ENCODE data around the gene HOXC12.
A peak's percentile ranks its signal among the peaks of the same experiment; 100 is the strongest.

The HOXC12 gene

GRCh38 chr12:53996240-53997203, 41.8 kb downstream of the HOXC12 start:
- DNase-seq (ENCODE audit: low read depth in 3 of 3, low spot score in 1 of 3), result no peak

GRCh38 chr12:53997204-53998109, 42.8 kb downstream of the HOXC12 start:
- DNase-seq (ENCODE audit: low read depth in 3 of 3, low spot score in 1 of 3), result no peak

GRCh38 chr12:53998110-53998899, 43.6 kb downstream of the HOXC12 start:
- no peak for DNase-seq (ENCODE audit: low read depth in 3 of 3, low spot score in 1 of 3)

GRCh38 chr12:53998900-53999236, 44.2 kb downstream of the HOXC12 start:
- DNase-seq (ENCODE audit: low read depth in 3 of 3, low spot score in 1 of 3), result no peak

- DNase-seq (ENCODE audit: low read depth in 3 of 3, low spot score in 1 of 3), result no peak
Measured at GRCh38 chr12:53999559-54000115, 44.9 kb downstream of the HOXC12 start.

GRCh38 chr12:54000116-54001114, 45.7 kb downstream of the HOXC12 start, which contains the start of gene HOXC9:
TSS of gene HOXC9 (plus strand) at chr12:54000161. CDS start at chr12:54000189, 28 bp downstream.
- no peak for DNase-seq (ENCODE audit: low read depth in 3 of 3, low spot score in 1 of 3)

GRCh38 chr12:54001283-54002187, 46.8 kb downstream of the HOXC12 start:
- DNase-seq (ENCODE audit: low read depth in 3 of 3, low spot score in 1 of 3), result no peak

- no peak for DNase-seq (ENCODE audit: low read depth in 3 of 3, low spot score in 1 of 3)
Measured at GRCh38 chr12:54002278-54002914, 47.7 kb downstream of the HOXC12 start.

GRCh38 chr12:54002915-54003389, 48.2 kb downstream of the HOXC12 start:
- no peak for DNase-seq (ENCODE audit: low read depth in 3 of 3, low spot score in 1 of 3)

GRCh38 chr12:54003625-54004024, 48.9 kb downstream of the HOXC12 start:
- DNase-seq (ENCODE audit: low read depth in 3 of 3, low spot score in 1 of 3), result no peak

- no peak for DNase-seq (ENCODE audit: low read depth in 3 of 3, low spot score in 1 of 3)
Measured at GRCh38 chr12:54004063-54004840, 49.5 kb downstream of the HOXC12 start.

- DNase-seq (ENCODE audit: low read depth in 3 of 3, low spot score in 1 of 3), result no peak
Measured at GRCh38 chr12:54004841-54005530, 50.3 kb downstream of the HOXC12 start.

GRCh38 chr12:54005531-54005852, 50.8 kb downstream of the HOXC12 start:
- DNase-seq (ENCODE audit: low read depth in 3 of 3, low spot score in 1 of 3), result no peak

GRCh38 chr12:54005853-54006558, 51.3 kb downstream of the HOXC12 start:
- DNase-seq (ENCODE audit: low read depth in 3 of 3, low spot score in 1 of 3), result peak; percentile 54 to 84 (median 71)

GRCh38 chr12:54006559-54007220, 52.0 kb downstream of the HOXC12 start:
- no peak for DNase-seq (ENCODE audit: low read depth in 3 of 3, low spot score in 1 of 3)
